B cell (primary cell): ENCODE measurements around the gene MIOX.

Experiments
- EZH2 ChIP-seq: IDR thresholded peaks from 2 replicates; pipeline ENCODE4 v1.6.1; 2012; ENCODE audit warnings: borderline replicate concordance, low read depth, mild to moderate bottlenecking, moderate library complexity, low read length; ENCODE audit not compliant: insufficient read depth, poor library complexity, severe bottlenecking
- TF ChIP-seq, protein P1 (sequence below): fragments of 200-600 bp; IDR thresholded peaks from one replicate; pipeline ENCODE4 v1.8.0; 2022; ENCODE audit warnings: antibody characterized with exemption, mild to moderate bottlenecking

- TF ChIP-seq, protein P1, sequence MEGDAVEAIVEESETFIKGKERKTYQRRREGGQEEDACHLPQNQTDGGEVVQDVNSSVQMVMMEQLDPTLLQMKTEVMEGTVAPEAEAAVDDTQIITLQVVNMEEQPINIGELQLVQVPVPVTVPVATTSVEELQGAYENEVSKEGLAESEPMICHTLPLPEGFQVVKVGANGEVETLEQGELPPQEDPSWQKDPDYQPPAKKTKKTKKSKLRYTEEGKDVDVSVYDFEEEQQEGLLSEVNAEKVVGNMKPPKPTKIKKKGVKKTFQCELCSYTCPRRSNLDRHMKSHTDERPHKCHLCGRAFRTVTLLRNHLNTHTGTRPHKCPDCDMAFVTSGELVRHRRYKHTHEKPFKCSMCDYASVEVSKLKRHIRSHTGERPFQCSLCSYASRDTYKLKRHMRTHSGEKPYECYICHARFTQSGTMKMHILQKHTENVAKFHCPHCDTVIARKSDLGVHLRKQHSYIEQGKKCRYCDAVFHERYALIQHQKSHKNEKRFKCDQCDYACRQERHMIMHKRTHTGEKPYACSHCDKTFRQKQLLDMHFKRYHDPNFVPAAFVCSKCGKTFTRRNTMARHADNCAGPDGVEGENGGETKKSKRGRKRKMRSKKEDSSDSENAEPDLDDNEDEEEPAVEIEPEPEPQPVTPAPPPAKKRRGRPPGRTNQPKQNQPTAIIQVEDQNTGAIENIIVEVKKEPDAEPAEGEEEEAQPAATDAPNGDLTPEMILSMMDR: no peak
- TF ChIP-seq EZH2: no peak
Measured at GRCh38 chr22:50497093-50497492, 10.4 kb downstream of the MIOX start.
